Activated naive CD8-positive, alpha-beta T cell treated with anti-CD3 and anti-CD28 coated beads for 36 hours (primary cell): ENCODE data around the gene ARHGEF38. TPM values are rescaled to one million over a fixed set of nuclear protein-coding genes. Genes with fewer than 3 reads are reported as not detected.

Experiments used
- DNase-seq: peaks from one replicate; pipeline ENCODE4 v3.0.0; 2021
- H3K27ac Mint-ChIP-seq: one replicate; pipeline ENCODE4 v1.8.0; 2022; ENCODE audit warnings: mild to moderate bottlenecking, moderate library complexity, mixed read lengths
- H3K27me3 Mint-ChIP-seq: one replicate; pipeline ENCODE4 v1.8.0; 2022; ENCODE audit warnings: mild to moderate bottlenecking, mixed read lengths
- H3K36me3 Mint-ChIP-seq: one replicate; pipeline ENCODE4 v1.8.0; 2021; ENCODE audit warnings: mild to moderate bottlenecking, mixed read lengths
- H3K4me1 Mint-ChIP-seq: one replicate; pipeline ENCODE4 v1.8.0; 2021; ENCODE audit warnings: mixed read lengths
- H3K4me3 Mint-ChIP-seq: one replicate; pipeline ENCODE4 v1.8.0; 2022; ENCODE audit warnings: mild to moderate bottlenecking, moderate library complexity, mixed read lengths
- H3K9me3 Mint-ChIP-seq: one replicate; pipeline ENCODE4 v1.8.0; 2022; ENCODE audit warnings: mixed read lengths
- total RNA-seq, 2 experiments: library from RNA; stranded (reverse); gene quantifications; one replicate each; pipeline ENCODE4 v1.2.3, GENCODE V29; 2021

The ARHGEF38 gene
- total RNA-seq, 2 experiments from 2014 or later: not detected

DNA sequence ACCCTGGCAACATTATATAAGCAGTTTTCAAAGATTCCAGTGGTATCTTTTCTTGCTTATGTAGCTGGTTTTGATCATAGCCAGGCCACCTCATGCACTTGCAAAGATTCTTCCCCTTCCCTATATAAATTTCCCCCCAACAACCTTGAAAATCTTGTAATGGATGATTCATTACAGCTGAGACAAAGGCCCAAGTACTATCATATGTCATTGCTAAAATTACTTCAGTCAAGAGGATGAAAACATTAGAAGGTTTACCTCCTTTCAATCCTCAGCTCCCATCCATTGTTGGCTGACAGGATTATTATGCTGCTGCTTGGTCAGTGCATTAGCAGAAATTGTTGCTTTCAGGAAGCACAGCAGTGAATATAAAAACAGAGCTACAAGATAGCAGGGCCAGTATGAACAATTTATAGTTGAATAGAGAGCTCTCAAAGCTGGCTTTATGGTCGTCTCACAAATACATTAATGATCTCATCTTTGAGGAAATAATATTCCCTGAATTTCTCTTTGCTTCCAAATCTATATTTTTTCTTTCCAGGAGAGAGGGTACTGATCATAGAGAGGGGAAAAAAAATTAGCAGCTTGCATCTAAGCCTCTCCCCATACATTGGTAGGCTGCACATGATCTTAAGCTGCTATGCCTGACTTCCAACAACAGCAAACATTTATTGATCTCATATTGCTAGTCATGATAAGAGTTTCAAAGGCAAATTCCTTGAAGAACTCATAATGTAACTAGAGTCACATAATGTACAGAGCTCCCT is 7.7 kb upstream of the ARHGEF38 start:
- Mint-ChIP-seq H3K4me3 (no peak overlapping the region), H3K36me3 (no peaks in the 10 kb centered on the region), H3K27ac (no peak overlapping the region), H3K4me1 (peaks cover 4% of the 10 kb centered on the region), H3K9me3 (no peaks in the 10 kb centered on the region), H3K27me3 (peaks cover 12% of the 10 kb centered on the region)
- DNase-seq: no peak

DNA sequence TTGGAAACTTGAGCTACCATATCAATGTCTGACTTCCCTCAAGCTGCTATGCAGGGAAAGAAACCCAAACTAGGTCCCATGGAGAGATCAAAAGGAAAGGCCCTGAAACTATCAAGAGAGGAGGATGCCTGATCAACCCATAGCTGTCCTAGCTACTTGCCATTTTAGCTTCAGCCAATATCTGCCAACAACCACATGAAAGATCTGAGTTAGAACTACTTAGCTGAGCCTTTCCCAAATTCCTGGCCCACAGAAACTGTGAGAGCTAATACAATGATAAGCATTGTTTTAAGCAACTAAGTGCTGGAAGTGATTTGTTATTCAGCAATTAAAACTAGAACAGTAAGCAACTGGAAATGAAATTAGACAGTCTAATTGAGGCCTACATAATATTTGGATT is 6.3 kb upstream of the ARHGEF38 start:
- Mint-ChIP-seq H3K36me3 (no peaks in the 10 kb centered on the region), H3K27me3 (peaks cover 12% of the 10 kb centered on the region), H3K4me3 (no peak overlapping the region), H3K4me1 (peaks cover 4% of the 10 kb centered on the region), H3K27ac (no peak overlapping the region), H3K9me3 (no peaks in the 10 kb centered on the region)
- no peak for DNase-seq

DNA sequence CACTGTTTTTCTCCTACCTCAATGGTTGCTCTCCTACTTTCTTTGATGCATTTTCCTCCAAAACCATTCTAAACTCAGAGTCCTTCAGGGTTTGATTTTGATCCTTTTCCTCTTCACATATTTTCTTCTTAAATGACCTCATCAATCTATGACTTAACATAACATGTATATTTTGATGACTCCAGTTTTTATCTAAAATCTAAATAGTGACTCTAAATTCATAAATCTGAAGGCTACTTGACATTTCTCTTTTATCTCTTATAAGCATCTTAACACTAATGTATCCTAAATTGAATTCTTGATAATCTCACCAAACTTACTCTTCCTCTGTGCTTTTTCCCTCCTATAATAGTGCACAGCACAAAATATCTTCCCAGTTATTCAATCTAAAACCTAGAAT is 4.7 kb upstream of the ARHGEF38 start:
- H3K36me3 Mint-ChIP-seq: no peaks in the 10 kb centered on the region
- no peak for DNase-seq
- H3K9me3 Mint-ChIP-seq: no peaks in the 10 kb centered on the region
- no peak overlapping the region for H3K27ac Mint-ChIP-seq
- H3K4me3 Mint-ChIP-seq: no peak overlapping the region
- H3K27me3 Mint-ChIP-seq: peaks cover 5% of the 10 kb centered on the region
- H3K4me1 Mint-ChIP-seq: no peaks in the 10 kb centered on the region

GRCh38 chr4:105548483-105548882 is 3.9 kb upstream of the ARHGEF38 start:
- H3K36me3 Mint-ChIP-seq: no peaks in the 10 kb centered on the region
- H3K27ac Mint-ChIP-seq: no peak overlapping the region
- peaks cover 5% of the 10 kb centered on the region for H3K27me3 Mint-ChIP-seq
- H3K9me3 Mint-ChIP-seq: no peaks in the 10 kb centered on the region
- H3K4me1 Mint-ChIP-seq: no peaks in the 10 kb centered on the region
- DNase-seq: no peak
- H3K4me3 Mint-ChIP-seq: no peak overlapping the region

DNA sequence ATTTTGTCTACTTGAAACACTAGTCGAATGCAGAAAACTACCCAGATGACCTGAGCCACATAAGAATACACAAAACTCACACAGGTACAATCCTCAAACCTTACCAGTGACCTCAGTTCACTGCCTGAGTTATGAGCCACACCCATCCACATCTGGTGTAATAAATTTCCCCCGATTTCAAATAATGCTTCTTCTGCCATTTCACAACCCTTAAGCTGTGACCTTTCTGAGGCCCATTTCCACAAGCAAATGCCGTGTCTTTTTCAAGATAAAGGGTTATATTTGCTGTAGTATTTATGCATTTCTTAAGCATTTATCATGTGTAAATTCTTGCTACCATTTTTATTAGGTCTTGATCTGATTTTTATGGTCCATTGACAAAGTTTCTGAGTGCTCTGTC is 1.8 kb upstream of the ARHGEF38 start:
- Mint-ChIP-seq H3K27ac (no peak overlapping the region), H3K4me3 (no peak overlapping the region), H3K27me3 (peaks cover 4% of the 10 kb centered on the region), H3K36me3 (no peaks in the 10 kb centered on the region), H3K9me3 (no peaks in the 10 kb centered on the region), H3K4me1 (no peaks in the 10 kb centered on the region)
- DNase-seq: no peak

GRCh38 chr4:105555409-105555808 is 3.0 kb downstream of the ARHGEF38 start:
- no peaks in the 10 kb centered on the region for H3K4me1 Mint-ChIP-seq
- no peak for DNase-seq
- no peak overlapping the region for H3K4me3 Mint-ChIP-seq
- H3K27ac Mint-ChIP-seq: no peak overlapping the region
- no peaks in the 10 kb centered on the region for H3K36me3 Mint-ChIP-seq
- H3K27me3 Mint-ChIP-seq: peaks cover 4% of the 10 kb centered on the region
- no peaks in the 10 kb centered on the region for H3K9me3 Mint-ChIP-seq

GRCh38 chr4:105556206-105556605 is 3.8 kb downstream of the ARHGEF38 start:
- H3K36me3 Mint-ChIP-seq: no peaks in the 10 kb centered on the region
- no peaks in the 10 kb centered on the region for H3K9me3 Mint-ChIP-seq
- H3K4me1 Mint-ChIP-seq: no peaks in the 10 kb centered on the region
- no peak overlapping the region for H3K4me3 Mint-ChIP-seq
- peaks cover 4% of the 10 kb centered on the region for H3K27me3 Mint-ChIP-seq
- no peak overlapping the region for H3K27ac Mint-ChIP-seq
- no peak for DNase-seq

- no peaks in the 10 kb centered on the region for H3K4me1 Mint-ChIP-seq
- H3K27ac Mint-ChIP-seq: no peak overlapping the region
These were observed 5.9 kb downstream of the ARHGEF38 start for GRCh38 chr4:105558277-105558676.

DNA sequence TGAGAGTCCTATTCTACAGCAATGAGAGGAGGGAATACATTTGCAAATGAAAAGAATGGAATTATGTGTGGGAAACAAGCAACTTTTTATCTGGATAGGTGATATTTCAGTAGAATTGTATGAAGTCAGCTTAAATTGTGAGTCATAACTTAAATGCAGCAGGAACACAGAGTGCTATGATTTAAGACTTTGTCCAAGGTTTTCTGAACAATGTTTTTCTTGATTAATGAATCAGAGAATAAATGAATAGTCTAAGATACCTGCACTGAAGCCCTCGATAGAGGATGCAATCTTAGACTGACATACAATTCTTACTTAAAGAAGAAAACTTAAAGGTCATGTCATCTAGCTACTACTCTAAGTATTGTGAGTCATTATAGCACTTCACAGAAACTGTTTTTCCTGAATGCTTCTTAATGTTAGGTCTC is 8.0 kb downstream of the ARHGEF38 start:
- DNase-seq: no peak
- Mint-ChIP-seq H3K4me3 (no peak overlapping the region), H3K27me3 (peaks cover 7% of the 10 kb centered on the region), H3K27ac (no peak overlapping the region), H3K36me3 (no peaks in the 10 kb centered on the region), H3K9me3 (no peaks in the 10 kb centered on the region), H3K4me1 (no peaks in the 10 kb centered on the region)

More at GRCh38 chr4:105558277-105558676, 5.9 kb downstream of the ARHGEF38 start:
- no peaks in the 10 kb centered on the region for H3K36me3 Mint-ChIP-seq
- H3K4me3 Mint-ChIP-seq: no peak overlapping the region
- no peaks in the 10 kb centered on the region for H3K9me3 Mint-ChIP-seq
- no peak for DNase-seq
- peaks cover 11% of the 10 kb centered on the region for H3K27me3 Mint-ChIP-seq

DNA sequence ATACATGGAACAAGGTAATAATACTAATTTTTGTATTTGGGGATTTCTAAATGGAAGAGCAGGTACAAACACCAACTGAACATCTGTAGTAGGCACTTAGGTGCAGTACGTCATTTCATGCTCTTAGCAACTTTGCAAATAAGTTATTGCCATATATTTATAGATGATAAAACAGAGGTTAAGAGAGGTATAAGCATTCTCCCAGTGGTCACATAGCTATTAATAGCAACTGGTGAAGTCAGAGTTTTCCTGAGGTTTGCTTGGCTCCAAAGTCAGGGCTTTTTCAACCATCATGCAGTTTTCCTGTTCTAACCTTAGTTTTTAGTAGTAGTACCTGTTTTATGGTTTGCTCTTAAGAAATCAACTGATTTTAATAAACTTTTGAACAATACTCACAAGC is 10.9 kb downstream of the ARHGEF38 start:
- Mint-ChIP-seq H3K27ac (no peak overlapping the region), H3K36me3 (no peaks in the 10 kb centered on the region), H3K27me3 (peaks cover 7% of the 10 kb centered on the region), H3K4me3 (no peak overlapping the region), H3K4me1 (no peaks in the 10 kb centered on the region), H3K9me3 (no peaks in the 10 kb centered on the region)
- no peak for DNase-seq

GRCh38 chr4:105568584-105568983 is 16.2 kb downstream of the ARHGEF38 start:
- Mint-ChIP-seq H3K4me3 (no peak overlapping the region), H3K27ac (no peak overlapping the region), H3K9me3 (no peaks in the 10 kb centered on the region), H3K27me3 (no peaks in the 10 kb centered on the region), H3K4me1 (no peaks in the 10 kb centered on the region), H3K36me3 (no peaks in the 10 kb centered on the region)
- DNase-seq: no peak

- DNase-seq: no peak
- Mint-ChIP-seq H3K9me3 (no peaks in the 10 kb centered on the region), H3K4me3 (no peak overlapping the region), H3K36me3 (no peaks in the 10 kb centered on the region), H3K4me1 (no peaks in the 10 kb centered on the region), H3K27ac (no peak overlapping the region), H3K27me3 (no peaks in the 10 kb centered on the region)
These were observed 16.8 kb downstream of the ARHGEF38 start for GRCh38 chr4:105569057-105569865.

DNA sequence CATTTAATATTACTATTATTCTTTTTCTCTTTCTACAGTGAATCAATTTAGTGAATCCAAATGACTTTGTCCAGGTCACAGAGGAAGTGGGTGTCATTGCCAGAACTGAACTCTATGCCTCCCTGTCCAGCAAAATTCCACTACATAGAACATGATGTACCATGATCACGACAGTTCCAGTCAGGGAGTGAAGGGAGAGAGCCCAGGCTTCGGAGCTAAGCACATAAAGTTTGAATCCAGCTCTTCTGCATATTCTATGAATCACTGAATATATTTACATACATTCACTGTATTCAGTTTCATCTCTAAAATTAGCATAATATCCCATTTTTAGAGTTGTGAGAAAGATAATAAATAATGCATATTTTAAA is 17.4 kb downstream of the ARHGEF38 start:
- Mint-ChIP-seq H3K4me3 (no peak overlapping the region), H3K36me3 (no peaks in the 10 kb centered on the region), H3K27me3 (no peaks in the 10 kb centered on the region), H3K27ac (no peak overlapping the region), H3K4me1 (no peaks in the 10 kb centered on the region), H3K9me3 (no peaks in the 10 kb centered on the region)
- DNase-seq: no peak

DNA sequence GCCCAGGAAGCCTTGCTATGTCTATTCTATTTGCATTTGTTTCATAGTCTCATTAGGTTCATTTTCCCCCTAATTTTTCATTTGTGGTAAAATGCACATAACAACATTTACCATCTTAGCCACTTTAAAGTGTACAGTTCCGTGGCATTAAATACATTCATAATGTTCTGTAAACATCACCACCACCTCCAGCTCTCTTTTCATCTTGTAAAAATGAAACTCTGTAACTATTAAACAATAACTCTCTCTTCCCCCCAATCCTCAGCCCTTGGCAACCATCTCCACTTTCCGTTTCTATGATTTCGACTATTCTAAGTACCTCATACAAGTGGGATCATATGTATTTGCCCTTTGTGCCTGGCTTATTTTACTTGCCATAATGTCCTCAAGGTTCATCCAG is 19.9 kb downstream of the ARHGEF38 start:
- H3K27me3 Mint-ChIP-seq: peaks cover 8% of the 10 kb centered on the region
- no peak for DNase-seq
- no peak overlapping the region for H3K27ac Mint-ChIP-seq
- H3K4me1 Mint-ChIP-seq: no peaks in the 10 kb centered on the region
- no peaks in the 10 kb centered on the region for H3K9me3 Mint-ChIP-seq
- H3K4me3 Mint-ChIP-seq: no peak overlapping the region
- H3K36me3 Mint-ChIP-seq: no peaks in the 10 kb centered on the region

DNA sequence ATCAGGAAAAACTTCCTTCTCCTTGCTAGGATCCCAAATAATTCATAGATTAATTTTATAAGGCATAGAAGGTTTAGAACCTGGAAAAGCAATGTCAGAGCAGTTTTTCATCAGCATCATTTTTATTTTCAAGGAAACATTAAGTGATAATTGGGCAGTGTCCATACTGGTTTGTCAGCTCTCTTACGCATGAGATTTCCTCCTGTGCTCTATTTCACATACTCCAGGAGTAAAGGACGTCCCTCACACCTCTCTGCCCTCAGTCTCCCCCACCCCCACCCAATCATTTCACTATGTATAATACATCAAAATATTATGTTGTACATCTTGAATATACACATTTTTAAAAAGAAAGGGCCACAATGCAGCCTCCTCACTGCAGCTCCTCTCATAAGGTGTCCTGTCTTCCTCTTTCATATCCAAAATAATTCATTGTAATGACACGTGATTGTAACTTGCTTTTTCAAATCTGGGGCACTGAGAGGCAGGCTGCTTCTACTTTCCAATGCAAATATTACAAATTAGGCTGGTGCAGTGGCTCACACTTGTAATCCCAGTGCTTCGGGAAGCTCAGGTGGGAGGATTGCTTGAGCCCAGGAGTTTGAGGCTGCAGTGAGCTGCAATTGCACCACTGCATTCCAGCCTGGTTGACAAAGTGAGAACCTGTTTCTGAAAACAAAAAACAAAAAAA is 34.4 kb downstream of the ARHGEF38 start:
- Mint-ChIP-seq H3K36me3 (no peaks in the 10 kb centered on the region), H3K4me3 (no peak overlapping the region), H3K4me1 (no peaks in the 10 kb centered on the region), H3K27me3 (peaks cover 20% of the 10 kb centered on the region), H3K27ac (no peak overlapping the region), H3K9me3 (no peaks in the 10 kb centered on the region)
- no peak for DNase-seq
